ENCODE results near the gene SEC24D.

Gene SEC24D

DNA sequence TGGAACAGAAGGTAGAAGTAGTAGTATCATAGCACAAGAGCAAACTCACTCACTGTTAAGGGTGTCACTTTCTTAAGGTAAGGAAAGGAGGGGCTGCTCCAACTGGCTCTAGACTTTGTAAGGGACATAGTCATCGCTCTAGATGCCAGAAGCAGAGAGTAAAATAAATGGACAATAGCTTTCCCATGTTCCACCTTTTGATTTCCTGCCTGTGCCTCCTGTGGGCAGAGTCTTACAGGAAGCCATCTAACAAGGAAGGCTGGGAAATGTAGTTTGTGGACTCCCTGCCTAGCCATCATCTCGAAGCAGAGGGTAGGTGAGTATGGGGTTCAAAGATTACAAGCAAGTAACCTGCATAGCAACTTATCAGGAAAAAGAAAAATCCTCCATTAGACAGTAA lies 152.4 kb downstream of the SEC24D start:
- peak; percentile 7 to 11 for DNase-seq (ENCODE audit: low read depth in 2 of 2)
- no peak overlapping the region for H3K4me3 ChIP-seq (replicated peaks in 1 of 2; ENCODE audit: low read depth in 2 of 2, low read length in 2 of 2)
- TF ChIP-seq, protein P1, sequence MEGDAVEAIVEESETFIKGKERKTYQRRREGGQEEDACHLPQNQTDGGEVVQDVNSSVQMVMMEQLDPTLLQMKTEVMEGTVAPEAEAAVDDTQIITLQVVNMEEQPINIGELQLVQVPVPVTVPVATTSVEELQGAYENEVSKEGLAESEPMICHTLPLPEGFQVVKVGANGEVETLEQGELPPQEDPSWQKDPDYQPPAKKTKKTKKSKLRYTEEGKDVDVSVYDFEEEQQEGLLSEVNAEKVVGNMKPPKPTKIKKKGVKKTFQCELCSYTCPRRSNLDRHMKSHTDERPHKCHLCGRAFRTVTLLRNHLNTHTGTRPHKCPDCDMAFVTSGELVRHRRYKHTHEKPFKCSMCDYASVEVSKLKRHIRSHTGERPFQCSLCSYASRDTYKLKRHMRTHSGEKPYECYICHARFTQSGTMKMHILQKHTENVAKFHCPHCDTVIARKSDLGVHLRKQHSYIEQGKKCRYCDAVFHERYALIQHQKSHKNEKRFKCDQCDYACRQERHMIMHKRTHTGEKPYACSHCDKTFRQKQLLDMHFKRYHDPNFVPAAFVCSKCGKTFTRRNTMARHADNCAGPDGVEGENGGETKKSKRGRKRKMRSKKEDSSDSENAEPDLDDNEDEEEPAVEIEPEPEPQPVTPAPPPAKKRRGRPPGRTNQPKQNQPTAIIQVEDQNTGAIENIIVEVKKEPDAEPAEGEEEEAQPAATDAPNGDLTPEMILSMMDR (IDR thresholded peaks at IDR 0.05; ENCODE audit: low read depth, low read length): no peak

DNA sequence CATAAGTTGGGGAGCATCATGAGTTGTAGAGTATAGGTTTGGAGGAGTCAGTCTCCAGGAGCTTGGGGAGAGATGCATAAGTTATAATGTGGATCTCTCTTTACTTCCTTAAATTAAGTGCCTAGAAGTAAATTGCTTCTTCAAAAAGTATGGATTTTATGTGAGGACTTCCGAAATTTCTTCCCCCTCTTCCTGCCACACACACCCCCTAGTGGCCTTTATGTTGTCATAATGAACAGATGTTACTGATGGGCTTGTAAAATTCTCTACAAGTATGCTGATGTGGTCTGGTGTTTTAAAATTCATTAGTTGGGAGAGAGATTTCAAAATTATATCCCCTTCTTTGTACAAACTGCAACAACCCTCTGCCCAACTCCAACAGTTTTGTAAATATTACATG lies 153.0 kb downstream of the SEC24D start:
- no peak overlapping the region for H3K4me3 ChIP-seq (replicated peaks in 1 of 2; ENCODE audit: low read depth in 2 of 2, low read length in 2 of 2)
- TF ChIP-seq, protein P1 (IDR thresholded peaks at IDR 0.05; ENCODE audit: low read depth, low read length): peak; percentile 53
- DNase-seq (ENCODE audit: low read depth in 2 of 2): peak; percentile 54 to 60

DNA sequence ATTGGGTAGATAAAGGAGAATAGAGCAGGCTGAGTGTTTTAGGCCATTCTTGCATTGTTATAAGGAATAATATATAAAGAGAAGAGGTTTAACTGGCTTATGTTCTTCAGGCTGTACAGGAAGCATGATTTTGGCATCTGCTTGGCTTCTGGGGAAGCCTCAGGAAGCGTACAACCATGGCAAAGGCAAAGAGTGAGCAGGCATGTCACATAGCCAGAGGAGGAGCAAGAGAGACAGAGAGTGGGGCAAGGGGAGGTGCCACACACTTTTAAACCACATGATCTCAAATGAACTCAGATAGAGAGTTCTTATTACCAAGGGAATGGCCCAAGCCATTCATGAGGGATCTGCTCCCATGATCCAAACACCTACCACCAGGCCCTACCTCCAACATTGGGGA lies 155.1 kb downstream of the SEC24D start:
- no peak for DNase-seq (ENCODE audit: low read depth in 2 of 2)
- no peak overlapping the region for H3K4me3 ChIP-seq (replicated peaks in 1 of 2; ENCODE audit: low read depth in 2 of 2, low read length in 2 of 2)
- TF ChIP-seq, protein P1 (IDR thresholded peaks at IDR 0.05; ENCODE audit: low read depth, low read length): no peak

DNA sequence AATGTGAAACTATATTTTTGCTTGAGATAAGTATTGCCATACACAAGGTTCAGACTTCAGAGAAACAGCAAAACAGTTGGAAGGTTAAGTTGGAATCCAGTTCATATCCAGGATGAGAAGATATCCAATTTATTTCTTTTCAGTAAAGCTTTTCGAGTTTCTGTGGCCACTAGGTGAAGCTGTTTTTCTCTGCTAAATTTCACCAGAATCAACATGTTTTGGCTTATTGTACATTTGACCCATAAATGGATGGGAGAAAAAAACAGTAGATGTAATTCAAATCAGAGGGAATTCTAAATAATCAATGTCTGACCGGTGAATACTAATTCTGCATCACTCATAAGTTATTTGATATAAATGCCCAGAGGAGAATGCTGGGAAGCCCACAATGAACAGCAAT lies 159.8 kb downstream of the SEC24D start:
- TF ChIP-seq, protein P1 (IDR thresholded peaks at IDR 0.05; ENCODE audit: low read depth, low read length): no peak
- DNase-seq (ENCODE audit: low read depth in 2 of 2): peak in 1 of 2 donors; percentile 5
- H3K4me3 ChIP-seq (replicated peaks in 1 of 2; ENCODE audit: low read depth in 2 of 2, low read length in 2 of 2): no peak overlapping the region

Data from cardiac fibroblast (primary cell).